Immature natural killer cell (primary cell): ENCODE measurements around the gene TINAGL1. TPM values are rescaled to one million over a fixed set of nuclear protein-coding genes. Genes with fewer than 3 reads are reported as not detected.

ENCODE experiments used
- DNase-seq, 3 donors: peaks; one replicate each; pipeline ENCODE4 v3.0.0; 2022; ENCODE audit warnings: mixed read lengths in 1 of 3
- H3K27ac Mint-ChIP-seq, 6 donors: one replicate each; pipeline ENCODE4 v1.8.0; 2020; ENCODE audit warnings: mixed read lengths in 6 of 6, mild to moderate bottlenecking in 5 of 6, inconsistent platforms in 4 of 6, moderate library complexity in 3 of 6
- H3K27me3 Mint-ChIP-seq, 3 donors: one replicate each; pipeline ENCODE4 v1.8.0; 2020 to 2021; ENCODE audit warnings: low read depth in 3 of 3, mild to moderate bottlenecking in 3 of 3, mixed read lengths in 3 of 3, moderate library complexity in 3 of 3, inconsistent platforms in 1 of 3
- H3K36me3 Mint-ChIP-seq, 3 donors: one replicate each; pipeline ENCODE4 v1.8.0; 2020; ENCODE audit warnings: mixed read lengths in 3 of 3, inconsistent platforms in 2 of 3, mild to moderate bottlenecking in 2 of 3
- H3K4me1 Mint-ChIP-seq, 2 donors: one replicate each; pipeline ENCODE4 v1.8.0; 2020; ENCODE audit warnings: inconsistent platforms in 2 of 2, mild to moderate bottlenecking in 2 of 2, mixed read lengths in 2 of 2, moderate library complexity in 1 of 2
- H3K4me3 Mint-ChIP-seq, 5 donors: one replicate each; pipeline ENCODE4 v1.8.0; 2020; ENCODE audit warnings: mild to moderate bottlenecking in 5 of 5, mixed read lengths in 5 of 5, inconsistent platforms in 3 of 5, moderate library complexity in 3 of 5
- H3K9me3 Mint-ChIP-seq, 6 donors: one replicate each; pipeline ENCODE4 v1.8.0; 2020; ENCODE audit warnings: mild to moderate bottlenecking in 6 of 6, mixed read lengths in 6 of 6, inconsistent platforms in 4 of 6, moderate library complexity in 3 of 6
- polyA plus RNA-seq, 3 donors: library from polyadenylated mRNA; unstranded; fragments of 300-500 nt; fragmentation: Illumina TruSeq; gene quantifications; one replicate each; pipeline ENCODE4 v1.2.3, GENCODE V29; 2021

The TINAGL1 gene
- polyA plus RNA-seq, 3 donors from 2014 or later = not detected

DNA sequence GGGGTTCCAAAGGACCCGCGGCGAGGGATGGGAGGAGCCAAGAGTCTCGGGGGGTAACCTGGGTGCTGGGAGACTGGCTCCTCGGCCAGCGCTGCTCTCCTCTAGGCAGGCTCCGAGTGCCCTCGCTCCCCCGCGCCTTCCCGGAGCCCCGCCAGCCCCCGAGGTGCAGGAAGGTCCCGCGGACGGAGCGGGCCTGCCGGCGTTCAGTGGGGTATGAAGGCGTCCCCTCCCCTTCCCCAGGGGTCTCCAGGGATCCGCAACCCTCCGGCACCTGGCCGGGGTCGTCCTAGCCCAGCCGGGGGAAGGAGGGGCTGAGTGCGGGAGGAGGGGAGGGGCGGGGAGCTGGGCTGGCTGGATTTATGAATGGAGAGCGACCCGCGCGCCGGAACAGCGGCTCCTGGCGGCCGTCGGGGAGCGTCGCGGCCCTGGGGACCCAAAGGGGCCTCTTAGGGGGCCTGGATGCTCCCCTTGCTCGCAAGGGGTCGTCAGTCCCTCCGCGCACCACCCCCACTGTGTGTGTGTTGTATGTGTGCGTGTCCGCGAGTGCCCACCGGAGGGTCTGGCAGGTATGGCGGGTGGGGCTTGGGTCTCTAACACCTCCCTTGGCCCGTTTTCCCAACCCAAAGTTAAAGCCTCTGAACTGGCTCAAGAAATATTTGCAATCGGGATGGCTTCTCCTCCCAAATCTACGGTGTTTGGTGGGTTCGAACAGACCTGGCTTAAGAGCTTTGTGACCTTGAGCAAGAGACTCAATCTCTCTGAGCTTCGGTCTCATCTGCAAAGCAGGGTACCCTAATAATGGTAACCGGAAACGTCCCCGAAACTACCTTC is 41.8 kb downstream of the TINAGL1 start:
- Mint-ChIP-seq H3K9me3 (no peaks in the 10 kb centered on the region), H3K36me3 (no peaks in the 10 kb centered on the region), H3K27ac (no peak overlapping the region), H3K27me3 (peaks cover 4 to 16% (median 14%) of the 10 kb centered on the region in 3 donors), H3K4me1 (peaks cover 10 to 15% of the 10 kb centered on the region in 2 donors), H3K4me3 (peak overlapping the region in 4 of 5 donors; percentile 18 to 53 (median 38))
- DNase-seq = peak in 2 of 3 donors; percentile 21 to 26

DNA sequence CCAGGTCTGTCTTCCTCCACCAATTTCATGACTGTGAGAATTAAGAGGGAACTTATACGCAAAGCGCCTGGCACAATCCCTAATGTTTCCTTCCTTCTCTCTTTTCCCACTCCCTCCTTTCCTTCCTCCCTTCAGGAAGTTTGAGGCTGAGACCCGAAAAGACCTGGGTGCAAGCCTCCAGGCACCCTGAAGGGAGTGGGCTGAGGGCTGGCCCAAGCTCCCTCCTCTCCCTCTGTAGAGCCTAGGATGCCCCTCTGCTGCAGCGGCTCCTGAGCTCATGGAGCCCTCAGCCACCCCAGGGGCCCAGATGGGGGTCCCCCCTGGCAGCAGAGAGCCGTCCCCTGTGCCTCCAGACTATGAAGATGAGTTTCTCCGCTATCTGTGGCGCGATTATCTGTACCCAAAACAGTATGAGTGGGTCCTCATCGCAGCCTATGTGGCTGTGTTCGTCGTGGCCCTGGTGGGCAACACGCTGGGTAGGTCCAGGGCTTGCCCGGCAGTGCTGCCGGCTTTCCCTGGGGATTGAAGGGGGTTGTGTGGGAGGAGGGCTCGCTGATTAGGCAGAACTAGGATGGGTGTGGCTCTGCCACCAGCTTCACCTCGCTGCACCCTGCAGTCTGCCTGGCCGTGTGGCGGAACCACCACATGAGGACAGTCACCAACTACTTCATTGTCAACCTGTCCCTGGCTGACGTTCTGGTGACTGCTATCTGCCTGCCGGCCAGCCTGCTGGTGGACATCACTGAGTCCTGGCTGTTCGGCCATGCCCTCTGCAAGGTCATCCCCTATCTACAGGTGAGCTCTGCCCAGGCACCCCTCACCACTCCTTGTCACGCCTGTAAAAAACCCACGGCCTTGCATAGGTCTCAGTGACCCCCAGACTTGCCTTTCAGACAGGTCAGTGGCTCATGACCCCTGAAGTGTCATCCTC is 42.9 kb downstream of the TINAGL1 start:
- Mint-ChIP-seq H3K9me3 (no peaks in the 10 kb centered on the region), H3K36me3 (no peaks in the 10 kb centered on the region), H3K27me3 (peaks cover 4 to 16% (median 14%) of the 10 kb centered on the region in 3 donors), H3K4me1 (peaks cover 13 to 15% of the 10 kb centered on the region in 2 donors), H3K27ac (no peak overlapping the region), H3K4me3 (peak overlapping the region in 2 of 5 donors; percentile 6 to 38)
- no peak for DNase-seq

DNA sequence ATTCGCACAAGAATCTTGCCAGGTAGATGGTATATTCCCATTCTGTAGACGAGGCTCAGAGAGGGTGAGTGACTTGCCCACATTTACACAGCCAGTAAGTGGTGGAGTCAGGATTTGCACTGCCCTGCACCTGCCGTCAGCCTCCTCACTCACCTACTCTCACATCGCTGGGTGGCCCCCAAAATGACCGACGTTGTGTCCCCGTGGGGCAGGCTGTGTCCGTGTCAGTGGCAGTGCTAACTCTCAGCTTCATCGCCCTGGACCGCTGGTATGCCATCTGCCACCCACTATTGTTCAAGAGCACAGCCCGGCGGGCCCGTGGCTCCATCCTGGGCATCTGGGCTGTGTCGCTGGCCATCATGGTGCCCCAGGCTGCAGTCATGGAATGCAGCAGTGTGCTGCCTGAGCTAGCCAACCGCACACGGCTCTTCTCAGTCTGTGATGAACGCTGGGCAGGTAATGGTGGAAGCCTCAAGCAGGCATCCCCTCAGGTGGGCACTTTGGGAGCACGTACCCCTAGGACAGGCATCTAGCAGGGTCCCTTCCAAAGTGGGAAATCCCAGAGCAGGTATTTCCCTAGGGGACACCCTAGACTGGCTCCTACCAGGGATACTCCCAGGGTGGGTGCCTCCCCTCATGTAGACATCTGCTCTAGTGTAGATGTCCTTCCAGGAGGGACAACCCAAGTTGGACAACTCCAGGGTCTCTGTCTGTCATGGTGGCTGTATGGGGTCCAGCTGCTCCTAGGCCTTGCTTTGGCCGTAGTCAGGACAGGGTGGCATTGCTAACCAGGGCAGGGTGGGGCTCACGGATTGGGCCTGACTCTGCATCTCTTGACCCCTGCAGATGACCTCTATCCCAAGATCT is 44.5 kb downstream of the TINAGL1 start:
- H3K27me3 Mint-ChIP-seq = peaks cover 4 to 13% (median 12%) of the 10 kb centered on the region in 3 donors
- H3K4me1 Mint-ChIP-seq = peaks cover 13 to 15% of the 10 kb centered on the region in 2 donors
- H3K27ac Mint-ChIP-seq = no peak overlapping the region
- no peaks in the 10 kb centered on the region for H3K36me3 Mint-ChIP-seq
- no peaks in the 10 kb centered on the region for H3K9me3 Mint-ChIP-seq
- H3K4me3 Mint-ChIP-seq = no peak overlapping the region
- no peak for DNase-seq

DNA sequence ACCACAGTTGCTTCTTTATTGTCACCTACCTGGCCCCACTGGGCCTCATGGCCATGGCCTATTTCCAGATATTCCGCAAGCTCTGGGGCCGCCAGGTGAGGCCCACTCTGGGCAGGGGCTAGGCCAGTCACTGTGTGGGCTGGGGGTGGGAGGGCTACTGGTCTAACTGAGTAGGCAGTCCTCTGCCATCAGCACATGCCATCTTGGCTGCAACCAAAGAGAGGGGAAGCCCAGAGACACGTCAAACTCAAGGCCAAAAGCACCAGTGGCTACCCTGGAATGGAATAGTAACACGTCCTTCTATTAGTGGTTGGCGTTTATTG is 45.1 kb downstream of the TINAGL1 start:
- Mint-ChIP-seq H3K9me3 (no peaks in the 10 kb centered on the region), H3K4me1 (peaks cover 13 to 15% of the 10 kb centered on the region in 2 donors), H3K27ac (no peak overlapping the region), H3K4me3 (no peak overlapping the region), H3K36me3 (no peaks in the 10 kb centered on the region), H3K27me3 (peaks cover 1 to 11% (median 9%) of the 10 kb centered on the region in 3 donors)
- DNase-seq = no peak

DNA sequence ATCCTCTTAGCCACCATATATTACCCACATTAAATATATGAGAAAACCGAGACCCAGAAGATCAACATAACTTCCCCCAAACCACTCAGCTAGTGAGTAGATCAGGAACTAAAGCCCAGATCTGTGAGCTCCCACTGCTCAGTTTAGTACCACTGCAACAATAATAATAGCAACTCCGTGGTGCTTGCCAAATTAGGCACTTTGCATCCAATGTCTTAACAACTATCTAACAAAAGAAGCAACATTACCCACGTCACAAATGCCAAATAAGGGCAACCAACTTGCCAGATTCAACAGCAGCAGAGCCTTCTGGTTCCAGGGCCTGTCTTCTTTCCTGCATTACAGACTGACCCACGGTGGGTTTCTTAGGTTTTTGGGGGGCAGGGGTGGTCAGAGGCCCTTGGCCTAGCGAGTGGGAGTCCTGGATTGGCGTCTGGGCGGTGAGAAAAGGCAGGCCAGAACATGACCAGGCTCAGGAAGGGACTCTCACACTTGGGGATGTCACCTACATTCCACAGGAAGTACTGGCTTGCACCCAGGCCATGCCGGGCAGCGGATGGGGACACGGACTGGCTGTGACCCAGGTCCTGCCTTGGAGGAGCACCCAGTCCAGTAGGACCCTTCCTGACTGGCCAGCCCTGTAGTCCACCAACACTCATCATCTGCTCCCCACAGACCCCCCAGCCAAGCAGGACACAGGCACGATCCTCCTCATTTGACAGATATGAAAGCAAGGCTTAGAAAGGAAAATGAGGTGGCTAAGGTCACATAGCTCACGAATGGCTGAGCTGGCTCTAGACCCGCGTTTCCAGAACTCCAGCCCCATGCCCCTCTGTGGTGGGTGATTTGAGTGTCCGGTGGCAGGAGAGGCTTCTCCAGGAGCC is 45.8 kb downstream of the TINAGL1 start:
- peaks cover 11 to 14% of the 10 kb centered on the region in 2 donors for H3K4me1 Mint-ChIP-seq
- no peak for DNase-seq
- no peak overlapping the region for H3K4me3 Mint-ChIP-seq
- H3K27ac Mint-ChIP-seq = no peak overlapping the region
- H3K27me3 Mint-ChIP-seq = peaks cover 1 to 6% (median 3%) of the 10 kb centered on the region in 3 donors
- H3K9me3 Mint-ChIP-seq = no peaks in the 10 kb centered on the region
- peaks cover 0 to 3% (median 0%) of the 10 kb centered on the region in 3 donors for H3K36me3 Mint-ChIP-seq

DNA sequence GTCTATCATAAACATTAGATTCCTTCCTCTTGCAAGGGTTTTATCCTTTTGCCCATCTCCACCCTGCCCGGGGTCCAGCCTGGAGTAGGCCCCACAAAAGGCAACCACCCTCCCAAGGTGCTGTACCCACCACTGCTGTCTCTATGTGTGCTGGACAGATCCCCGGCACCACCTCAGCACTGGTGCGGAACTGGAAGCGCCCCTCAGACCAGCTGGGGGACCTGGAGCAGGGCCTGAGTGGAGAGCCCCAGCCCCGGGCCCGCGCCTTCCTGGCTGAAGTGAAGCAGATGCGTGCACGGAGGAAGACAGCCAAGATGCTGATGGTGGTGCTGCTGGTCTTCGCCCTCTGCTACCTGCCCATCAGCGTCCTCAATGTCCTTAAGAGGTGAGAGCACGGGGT is 47.0 kb downstream of the TINAGL1 start:
- DNase-seq = no peak
- H3K27ac Mint-ChIP-seq = no peak overlapping the region

DNA sequence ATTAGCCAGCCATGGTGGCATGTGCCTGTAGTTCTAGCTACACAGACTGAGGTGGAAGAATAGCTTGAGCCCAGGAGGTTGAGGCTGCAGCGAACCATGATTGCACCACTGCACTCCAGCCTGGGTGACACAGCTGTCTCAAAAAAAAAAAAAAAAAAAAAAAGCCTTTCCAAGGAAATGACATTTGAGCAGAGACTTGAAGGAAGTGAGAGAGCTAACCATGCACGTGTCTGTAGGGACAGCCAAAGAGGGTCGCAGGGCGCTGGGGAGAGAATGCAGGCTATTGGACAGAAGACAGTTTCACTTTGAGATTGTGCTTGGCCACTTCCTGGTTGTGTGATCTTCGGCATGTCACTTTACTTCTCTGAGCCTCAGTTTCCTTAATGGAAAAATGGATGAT is 48.0 kb downstream of the TINAGL1 start:
- peaks cover 0 to 13% (median 3%) of the 10 kb centered on the region in 3 donors for H3K36me3 Mint-ChIP-seq
- no peak overlapping the region for H3K27ac Mint-ChIP-seq
- peaks cover 0 to 1% (median 0%) of the 10 kb centered on the region in 3 donors for H3K27me3 Mint-ChIP-seq
- DNase-seq = no peak
- H3K4me1 Mint-ChIP-seq = peaks cover 8 to 9% of the 10 kb centered on the region in 2 donors
- H3K4me3 Mint-ChIP-seq = no peak overlapping the region
- no peaks in the 10 kb centered on the region for H3K9me3 Mint-ChIP-seq

More for the DNA sequence above, 47.0 kb downstream of the TINAGL1 start:
- no peaks in the 10 kb centered on the region for H3K9me3 Mint-ChIP-seq
- H3K4me1 Mint-ChIP-seq = peaks cover 8 to 9% of the 10 kb centered on the region in 2 donors
- H3K4me3 Mint-ChIP-seq = no peak overlapping the region
- H3K36me3 Mint-ChIP-seq = peaks cover 0 to 4% (median 0%) of the 10 kb centered on the region in 3 donors
- H3K27me3 Mint-ChIP-seq = peaks cover 0 to 4% (median 1%) of the 10 kb centered on the region in 3 donors

DNA sequence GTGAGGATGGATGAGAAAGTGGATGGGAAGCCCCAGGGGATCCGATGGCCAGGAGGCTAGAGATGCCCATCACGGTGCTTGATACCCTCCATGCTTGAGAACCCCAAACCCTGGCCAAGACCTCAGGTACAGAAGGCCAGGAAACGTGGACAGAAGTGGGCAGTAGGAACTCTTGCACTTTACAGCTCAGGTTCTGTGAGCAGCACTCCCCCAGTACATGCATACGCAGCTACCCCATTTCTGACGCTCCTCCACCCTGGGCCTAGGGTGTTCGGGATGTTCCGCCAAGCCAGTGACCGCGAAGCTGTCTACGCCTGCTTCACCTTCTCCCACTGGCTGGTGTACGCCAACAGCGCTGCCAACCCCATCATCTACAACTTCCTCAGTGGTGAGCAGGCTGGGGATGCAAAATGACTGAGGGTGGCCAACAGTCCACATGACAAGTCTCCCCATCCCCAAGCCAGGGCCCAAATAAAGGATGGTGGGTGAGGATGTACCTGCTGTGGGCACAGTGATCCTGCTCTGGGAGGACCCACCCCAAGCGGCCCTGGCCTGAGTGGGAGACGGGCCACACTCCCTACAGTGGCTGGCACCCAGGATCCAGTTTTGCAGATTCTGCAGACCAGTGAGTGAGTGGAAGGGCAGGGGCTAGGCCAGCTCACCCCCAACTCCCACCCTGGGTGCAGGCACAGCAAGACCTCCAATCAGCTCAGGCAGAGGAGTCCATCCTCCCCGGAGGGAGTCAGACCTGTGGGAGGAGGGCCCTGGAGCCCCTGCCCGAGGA is 48.6 kb downstream of the TINAGL1 start:
- peaks cover 0 to 1% (median 0%) of the 10 kb centered on the region in 3 donors for H3K27me3 Mint-ChIP-seq
- H3K27ac Mint-ChIP-seq = no peak overlapping the region
- no peak overlapping the region for H3K4me3 Mint-ChIP-seq
- no peaks in the 10 kb centered on the region for H3K9me3 Mint-ChIP-seq
- H3K4me1 Mint-ChIP-seq = peaks cover 8 to 9% of the 10 kb centered on the region in 2 donors
- DNase-seq = no peak
- H3K36me3 Mint-ChIP-seq = peaks cover 4 to 19% (median 9%) of the 10 kb centered on the region in 3 donors

DNA sequence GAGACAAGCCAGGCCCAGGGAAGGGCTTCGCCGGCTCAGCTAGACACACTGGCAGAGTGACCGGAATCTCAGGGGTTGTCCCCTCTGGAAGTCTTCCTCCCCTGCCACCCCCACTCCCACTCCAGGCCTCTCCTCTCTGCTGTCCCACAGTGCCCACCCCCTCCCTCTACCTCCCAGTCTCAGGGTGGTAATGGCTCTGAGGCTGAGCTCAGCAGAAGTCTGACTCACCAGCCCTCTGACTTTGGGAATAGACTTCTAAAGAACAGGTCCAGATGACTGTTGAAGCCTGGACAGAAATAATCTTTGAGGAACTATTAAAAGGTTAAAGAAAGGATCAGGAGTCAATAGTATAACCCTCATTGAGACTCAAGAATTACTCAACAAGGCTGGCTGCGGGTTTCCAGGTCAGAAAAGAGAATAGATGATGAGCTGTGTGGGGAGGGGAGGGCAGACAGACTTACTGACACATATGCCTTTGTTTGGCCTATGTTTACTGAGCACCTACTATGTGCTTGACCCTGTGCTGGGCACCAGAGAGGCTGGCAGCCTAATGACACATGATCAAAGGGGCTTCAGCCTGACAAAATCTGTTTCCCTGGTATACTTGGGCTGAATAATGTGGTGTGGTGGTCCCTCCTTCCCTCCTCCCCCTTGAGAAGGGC is 49.4 kb downstream of the TINAGL1 start:
- H3K36me3 Mint-ChIP-seq = peaks cover 4 to 24% (median 13%) of the 10 kb centered on the region in 3 donors
- H3K4me1 Mint-ChIP-seq = peaks cover 8 to 9% of the 10 kb centered on the region in 2 donors
- H3K27me3 Mint-ChIP-seq = peaks cover 0 to 1% (median 0%) of the 10 kb centered on the region in 3 donors
- no peak overlapping the region for H3K4me3 Mint-ChIP-seq
- no peak for DNase-seq
- H3K27ac Mint-ChIP-seq = peak overlapping the region in 1 of 6 donors; percentile 22
- no peaks in the 10 kb centered on the region for H3K9me3 Mint-ChIP-seq

DNA sequence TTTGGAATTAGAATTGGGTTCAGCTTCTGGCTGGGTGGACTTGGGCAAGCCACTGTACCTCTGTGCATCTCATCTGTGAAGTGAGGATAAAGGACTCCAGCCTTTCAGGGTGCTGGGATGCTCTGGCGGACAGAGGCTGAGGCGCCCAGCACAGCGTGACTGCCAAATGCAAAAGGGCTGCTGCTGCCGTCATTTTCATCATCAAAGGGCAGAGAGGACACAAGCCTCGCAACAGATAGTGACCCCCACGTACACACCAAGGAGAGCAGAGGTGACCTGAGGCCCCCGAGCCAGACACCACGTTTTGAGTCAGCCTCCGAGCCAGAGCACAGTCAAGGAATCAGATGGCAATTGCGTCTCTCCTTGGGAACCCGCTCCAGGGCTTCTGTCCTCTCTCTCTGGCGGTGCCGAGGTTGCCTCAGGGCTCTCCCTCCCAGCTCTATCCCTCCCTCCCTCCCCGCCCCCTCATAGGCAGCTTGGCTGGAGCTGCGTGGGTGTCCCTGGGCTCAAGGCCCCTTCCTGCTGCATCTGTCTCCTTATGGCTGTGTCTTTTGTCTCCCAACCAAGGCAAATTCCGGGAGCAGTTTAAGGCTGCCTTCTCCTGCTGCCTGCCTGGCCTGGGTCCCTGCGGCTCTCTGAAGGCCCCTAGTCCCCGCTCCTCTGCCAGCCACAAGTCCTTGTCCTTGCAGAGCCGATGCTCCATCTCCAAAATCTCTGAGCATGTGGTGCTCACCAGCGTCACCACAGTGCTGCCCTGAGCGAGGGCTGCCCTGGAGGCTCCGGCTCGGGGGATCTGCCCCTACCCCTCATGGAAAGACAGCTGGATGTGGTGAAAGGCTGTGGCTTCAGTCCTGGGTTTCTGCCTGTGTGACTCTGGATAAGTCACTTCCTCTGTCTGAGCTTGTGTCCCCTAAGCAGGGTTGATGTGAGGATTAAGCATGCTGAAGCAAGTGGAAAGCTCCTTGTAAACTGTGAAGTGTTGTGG is 50.2 kb downstream of the TINAGL1 start:
- no peak overlapping the region for H3K4me3 Mint-ChIP-seq
- H3K27ac Mint-ChIP-seq = no peak overlapping the region
- H3K27me3 Mint-ChIP-seq = peaks cover 0 to 1% (median 0%) of the 10 kb centered on the region in 3 donors
- H3K36me3 Mint-ChIP-seq = peaks cover 7 to 24% (median 13%) of the 10 kb centered on the region in 3 donors
- no peaks in the 10 kb centered on the region for H3K9me3 Mint-ChIP-seq
- no peak for DNase-seq
- peaks cover 7 to 9% of the 10 kb centered on the region in 2 donors for H3K4me1 Mint-ChIP-seq
